HG03159 (cell line): ENCODE data around the gene BRD7.

Source experiments
- ATAC-seq: cut with Tn5 transposase; IDR thresholded peaks from one replicate; pipeline ENCODE4 v1.9.1; 2021; ENCODE audit warnings: mild to moderate bottlenecking, moderate library complexity; ENCODE audit not compliant: unreplicated experiment

Gene BRD7

DNA sequence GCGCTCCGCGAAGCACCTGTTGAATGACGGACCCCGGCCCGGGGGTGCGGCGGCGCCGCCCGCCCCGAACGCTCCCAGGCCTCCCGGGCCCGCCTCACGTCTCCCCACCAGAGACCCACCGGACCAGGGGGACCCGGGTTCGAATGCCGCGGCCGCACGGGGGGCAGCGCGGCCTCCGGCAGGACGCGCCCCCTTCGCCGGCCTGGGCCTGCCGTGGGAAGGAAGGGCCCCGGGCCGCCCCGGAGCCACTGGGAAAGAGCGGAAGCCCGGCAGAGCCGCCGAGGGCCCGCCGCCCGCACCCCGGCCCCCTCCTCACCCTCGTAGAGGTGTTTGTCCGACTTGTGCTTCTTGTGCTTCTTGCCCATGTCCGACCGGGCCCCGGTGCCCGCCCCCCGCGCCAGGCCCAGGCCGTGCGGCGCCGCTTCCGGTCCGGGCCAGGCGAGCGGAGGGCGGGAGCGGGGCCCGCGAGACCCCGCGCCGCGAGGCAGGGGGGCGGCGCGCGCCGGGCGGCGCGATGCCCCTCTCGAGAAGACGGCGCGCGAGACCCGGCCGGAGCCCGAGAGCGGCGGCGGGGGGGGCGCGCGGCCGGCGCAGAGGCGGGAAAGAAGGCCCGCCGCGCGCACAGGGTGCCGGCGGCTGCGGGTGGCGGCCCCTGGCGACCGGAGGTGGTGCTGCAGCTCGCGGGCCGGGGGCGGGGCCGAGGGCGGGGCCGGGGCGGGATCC is at the start of gene BRD7:
BRD7 (minus strand) TSS at position 579 of the 723 bp plus-strand sequence; CDS start at position 365, 214 bp downstream.
- peak; percentile 68 for ATAC-seq

DNA sequence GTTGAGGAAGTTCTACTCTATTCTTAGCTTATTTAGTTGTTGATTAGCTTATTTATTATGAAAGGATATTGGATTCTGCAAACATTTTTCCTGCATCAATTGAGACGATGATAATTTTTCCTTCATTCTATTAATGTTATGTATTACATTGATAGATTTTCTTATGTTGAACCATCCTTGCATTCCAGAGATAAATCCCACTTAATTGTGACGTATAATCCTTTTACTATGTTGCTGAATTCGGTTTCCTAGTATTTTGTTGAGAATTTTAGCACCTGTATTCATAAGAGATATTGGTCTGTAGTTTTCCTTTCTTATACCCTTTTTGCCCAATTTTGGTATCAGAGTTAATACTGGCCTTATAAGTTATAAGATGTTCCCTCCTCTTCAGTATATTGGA is 47.6 kb upstream of the BRD7 start:
- ATAC-seq, result no peak

DNA sequence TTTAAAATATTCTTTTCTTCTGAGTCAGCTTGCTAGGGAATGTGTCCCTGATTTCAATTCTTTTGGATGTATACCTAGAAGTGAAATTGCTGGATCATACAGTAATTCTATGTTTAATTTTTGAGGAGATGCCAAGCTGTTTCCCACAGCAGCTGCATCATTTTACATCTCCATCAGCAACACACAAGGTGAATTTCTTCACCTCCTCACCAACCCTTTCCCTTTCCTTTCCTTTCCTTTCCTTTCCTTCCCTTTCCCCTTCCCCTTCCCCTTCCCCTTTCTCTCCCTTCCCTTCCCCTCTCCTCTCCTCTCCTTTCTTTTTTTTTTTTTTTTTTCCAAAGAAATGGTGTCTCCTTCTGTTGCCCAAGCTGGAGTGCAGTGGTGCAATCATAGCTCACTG is 45.4 kb upstream of the BRD7 start:
- ATAC-seq, result no peak

DNA sequence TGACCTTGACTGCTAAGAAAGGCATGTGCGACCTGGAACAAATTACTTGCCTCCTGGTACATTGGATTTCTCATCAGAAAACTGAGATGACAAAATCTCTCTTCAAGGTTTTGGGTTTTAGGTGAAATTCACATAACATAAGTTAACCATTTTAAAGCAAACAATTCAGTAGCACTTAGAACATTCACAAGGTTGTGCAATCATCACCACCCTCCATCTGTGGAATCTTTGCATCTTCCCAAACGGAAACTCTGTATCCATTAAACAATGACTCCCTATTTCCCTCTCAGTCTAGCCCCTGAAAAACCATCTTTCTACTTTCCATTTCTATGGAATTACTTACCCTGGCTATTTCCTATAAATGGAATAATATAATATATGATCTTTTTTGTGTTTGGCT is 42.2 kb upstream of the BRD7 start:
- ATAC-seq, result no peak

DNA sequence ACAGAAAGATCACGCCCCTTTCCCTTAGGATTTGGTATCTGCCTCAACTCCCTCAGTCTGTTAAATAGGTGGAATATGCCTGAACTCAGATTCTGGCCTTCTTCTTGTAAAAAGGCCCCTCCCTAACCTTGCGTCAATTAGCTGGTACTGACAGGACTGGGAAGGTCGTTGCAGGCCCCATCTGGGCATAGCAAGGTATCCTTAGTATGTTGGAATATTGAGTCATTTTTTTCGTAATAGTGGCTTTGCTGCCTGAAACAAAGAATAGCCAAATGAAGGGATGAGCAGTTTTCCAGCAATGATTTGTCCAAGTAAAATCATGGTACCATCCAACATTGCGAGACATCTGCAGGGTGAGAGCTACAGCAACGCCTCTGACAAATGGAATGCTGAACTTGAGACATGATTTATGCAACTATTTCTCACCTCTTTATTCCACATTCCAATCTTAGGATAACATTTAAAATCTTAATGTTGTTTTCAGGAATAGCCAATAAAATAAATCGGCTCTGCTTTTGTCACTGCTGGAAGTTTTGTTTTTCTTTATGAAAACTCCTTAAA is 39.3 kb upstream of the BRD7 start:
- no peak for ATAC-seq

DNA sequence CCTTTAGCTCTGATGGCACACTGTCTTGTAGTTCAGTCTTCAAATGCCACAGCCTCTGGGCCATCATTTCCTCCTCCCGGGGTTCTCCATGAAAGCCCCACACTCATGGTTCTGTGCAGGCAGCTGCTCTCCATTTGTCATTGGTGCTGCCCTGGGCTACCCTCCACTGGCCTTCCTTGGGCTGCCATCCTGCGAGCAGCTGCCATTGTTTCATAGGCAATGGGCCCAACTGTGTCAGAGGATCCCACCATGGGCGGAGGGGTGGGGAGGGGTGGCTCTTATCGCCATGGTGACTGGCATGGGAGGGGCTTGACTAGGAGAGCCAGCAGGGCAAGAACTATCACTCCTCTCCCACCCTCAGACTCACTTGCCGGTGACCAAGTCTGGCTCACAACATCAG is 38.6 kb upstream of the BRD7 start:
- ATAC-seq, result no peak

DNA sequence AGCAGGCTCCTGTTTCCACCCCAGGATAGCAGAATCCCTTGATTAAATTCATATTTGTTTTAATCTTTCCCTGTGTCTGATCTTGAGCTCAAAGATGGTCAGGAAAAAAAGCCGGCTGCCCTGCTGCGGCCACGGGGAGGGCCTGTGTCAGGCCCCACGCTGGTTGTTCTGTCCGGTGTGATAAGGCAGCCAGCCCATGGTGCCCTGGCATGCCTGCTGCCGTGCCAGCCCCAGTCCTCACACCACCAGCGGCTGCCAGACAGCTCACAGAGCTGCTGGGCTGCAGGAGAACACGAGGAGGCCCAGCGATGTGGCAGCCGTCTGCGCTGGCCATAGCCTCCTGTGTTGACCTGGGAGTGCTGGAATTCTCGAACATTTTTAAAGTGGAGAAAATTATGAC is 34.7 kb upstream of the BRD7 start:
- ATAC-seq, result no peak

DNA sequence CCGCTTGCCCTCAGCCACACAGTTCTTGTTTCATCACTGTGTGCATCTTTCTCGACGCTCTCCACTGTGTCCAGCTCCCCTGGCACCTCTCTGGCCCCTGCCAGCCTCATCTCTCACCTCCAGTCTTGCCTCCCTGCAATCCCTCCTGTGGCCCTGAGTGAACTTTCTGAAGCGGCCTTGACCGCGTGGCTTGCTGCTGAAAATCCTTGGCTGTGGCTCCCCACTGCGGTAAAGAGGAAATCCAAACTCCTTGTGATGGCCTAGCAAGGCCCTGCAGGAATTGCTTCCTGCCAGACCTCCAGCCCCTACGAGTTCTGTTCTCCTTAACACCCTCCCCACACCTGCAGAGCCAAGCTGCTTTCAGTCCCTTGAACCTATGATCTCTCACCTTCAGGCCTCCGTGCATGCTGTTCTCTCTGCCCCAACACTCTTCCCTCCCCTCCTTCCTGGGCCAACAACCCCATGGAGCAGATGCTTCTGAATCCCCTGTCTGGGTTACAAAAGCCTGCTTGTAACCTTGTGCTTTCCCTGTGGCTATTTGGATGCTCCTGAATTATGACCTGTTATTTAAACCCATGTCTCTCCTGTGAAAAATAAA is 33.6 kb upstream of the BRD7 start:
- ATAC-seq, result no peak

DNA sequence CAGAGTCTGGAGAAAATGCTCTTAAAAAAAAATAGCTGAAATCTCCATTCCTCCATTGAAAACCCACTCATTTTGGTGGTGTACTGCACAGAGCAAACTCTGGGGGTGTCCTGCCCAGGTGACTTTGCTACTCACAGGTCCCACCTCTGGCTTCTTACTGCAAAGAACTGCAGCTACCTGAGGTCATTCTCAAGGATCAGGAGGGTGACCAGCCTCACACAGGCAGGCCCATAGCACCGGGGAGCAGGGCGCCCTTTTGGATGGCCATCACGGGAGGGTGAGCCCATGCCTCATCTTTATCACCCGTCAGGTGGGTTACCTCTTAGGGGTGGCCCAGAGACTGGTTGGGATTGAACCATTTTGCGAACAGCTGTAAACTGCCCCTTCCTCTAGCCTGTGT is 32.6 kb upstream of the BRD7 start:
- no peak for ATAC-seq

DNA sequence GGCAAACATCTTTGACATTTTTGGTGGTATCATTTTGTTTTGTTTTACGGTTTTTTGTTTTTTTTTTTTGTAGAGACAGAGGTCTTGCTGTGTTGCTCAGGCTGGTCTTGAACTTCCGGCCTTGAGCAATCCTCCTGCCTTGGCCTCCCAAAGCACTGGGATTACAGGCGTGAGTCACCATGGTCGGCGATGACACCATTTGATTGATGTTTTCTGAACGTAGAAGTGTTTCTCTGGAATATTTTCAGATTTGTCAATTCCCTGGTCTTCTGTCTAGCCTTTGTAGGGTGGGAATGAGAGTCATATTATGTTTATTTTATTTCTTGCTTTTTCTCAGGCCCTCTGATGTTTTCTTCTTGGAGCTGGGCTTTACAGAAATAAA is 32.2 kb upstream of the BRD7 start:
- ATAC-seq, result no peak

DNA sequence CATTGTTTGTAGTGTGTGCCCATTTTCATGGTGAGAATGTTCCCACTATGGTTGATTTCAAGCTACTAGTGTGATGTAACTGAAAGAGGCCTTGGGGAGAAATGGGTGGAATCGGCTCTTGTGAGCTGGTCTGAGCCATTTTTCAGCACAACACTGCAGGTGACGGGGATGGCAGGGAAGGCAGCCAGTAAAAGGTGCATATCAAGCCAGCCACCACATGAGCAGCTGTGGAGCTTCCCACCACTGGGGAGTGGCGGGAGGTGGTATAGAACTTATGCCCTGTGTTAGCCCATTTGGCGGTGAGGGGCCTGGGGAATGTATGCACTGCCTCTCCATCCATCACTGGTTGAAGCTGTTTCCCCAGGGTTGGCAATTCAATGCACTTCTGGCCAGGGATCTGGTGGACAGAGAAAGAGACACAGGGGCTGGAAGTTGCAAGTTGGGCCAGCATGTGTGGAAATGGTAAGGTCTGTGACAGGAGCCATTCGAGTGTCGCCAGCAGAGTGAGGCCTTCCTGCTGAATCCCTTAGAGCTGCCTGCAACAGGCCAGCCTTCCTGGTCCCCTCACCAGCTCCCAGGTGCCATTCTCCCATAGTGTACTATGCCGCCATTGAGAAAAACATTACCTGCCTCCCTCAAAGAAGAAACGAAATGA is 31.7 kb upstream of the BRD7 start:
- ATAC-seq, result no peak

DNA sequence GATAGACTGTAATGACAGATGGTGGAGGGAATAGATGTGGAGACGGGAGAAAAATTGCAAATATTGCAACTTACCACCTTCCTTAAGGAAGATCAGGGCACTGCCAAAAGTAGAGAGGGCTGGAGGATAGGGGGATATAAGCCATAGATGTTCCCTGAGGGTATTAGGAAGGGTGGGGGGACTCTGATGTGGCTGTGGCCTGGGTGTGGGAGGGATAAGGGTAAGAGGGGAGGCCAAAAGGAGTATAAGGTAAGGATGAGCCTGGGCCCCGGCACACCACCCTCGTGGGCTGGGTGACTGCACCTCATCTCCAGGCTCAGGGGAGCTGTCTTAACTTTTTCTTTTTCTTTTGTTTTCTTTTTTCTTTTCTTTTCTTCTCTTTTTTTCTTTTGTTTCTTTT is 30.6 kb upstream of the BRD7 start:
- ATAC-seq, result no peak

DNA sequence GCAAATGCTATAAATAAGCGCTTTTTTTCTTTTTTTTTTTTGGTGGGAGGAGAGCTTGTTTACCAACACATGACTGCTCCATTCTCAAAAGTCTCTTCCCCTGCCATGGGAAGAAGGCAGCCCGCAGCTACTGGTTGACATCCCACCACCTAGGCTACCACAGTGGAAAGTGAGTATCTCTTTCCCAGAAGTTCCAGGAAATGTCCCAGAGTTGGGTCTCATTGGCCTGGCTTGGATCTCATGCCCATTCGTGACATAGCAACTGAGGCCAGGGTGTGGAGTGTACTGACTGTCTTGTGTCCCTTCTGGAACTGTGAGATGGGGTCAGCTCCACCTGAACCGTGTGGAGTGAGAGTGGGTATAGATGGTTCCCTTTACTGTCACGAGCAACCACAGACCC is 29.5 kb upstream of the BRD7 start:
- ATAC-seq, result no peak

DNA sequence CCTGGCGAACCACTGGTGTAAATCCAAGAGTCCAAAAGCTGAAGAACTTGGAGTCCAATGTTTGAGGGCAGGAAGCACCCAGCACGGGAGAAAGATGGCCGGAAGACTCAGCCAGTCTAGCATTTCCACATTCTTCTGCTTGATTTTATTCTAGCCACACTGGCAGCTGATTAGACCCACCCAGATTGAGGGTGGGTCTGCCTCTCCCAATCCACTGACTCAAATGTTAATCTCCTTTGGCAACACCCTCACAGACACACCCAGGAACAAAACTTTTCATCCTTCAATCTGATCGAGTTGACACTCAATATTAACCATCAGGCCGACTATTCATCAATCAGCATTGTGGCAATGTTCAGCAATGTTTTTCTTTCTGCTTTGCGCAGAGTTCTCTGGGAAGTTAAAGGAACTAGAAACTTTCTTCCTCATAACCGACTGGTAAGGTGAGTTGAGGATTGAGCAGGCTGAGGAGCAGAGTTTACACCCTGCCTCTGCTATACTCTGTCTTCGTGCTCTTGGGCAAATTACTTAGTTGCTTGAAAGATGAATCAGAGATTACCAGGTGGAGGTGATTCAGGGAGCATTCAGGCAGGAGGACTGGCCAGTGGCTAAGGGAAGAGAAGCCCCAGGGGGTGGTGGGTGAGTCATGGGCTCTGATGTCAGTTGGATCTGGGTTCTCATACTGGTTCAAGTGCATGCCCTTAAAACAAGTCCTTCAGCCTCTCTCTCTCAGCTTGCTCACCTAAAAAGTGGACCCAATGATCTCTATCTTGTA is 28.2 kb upstream of the BRD7 start:
- ATAC-seq, result no peak

DNA sequence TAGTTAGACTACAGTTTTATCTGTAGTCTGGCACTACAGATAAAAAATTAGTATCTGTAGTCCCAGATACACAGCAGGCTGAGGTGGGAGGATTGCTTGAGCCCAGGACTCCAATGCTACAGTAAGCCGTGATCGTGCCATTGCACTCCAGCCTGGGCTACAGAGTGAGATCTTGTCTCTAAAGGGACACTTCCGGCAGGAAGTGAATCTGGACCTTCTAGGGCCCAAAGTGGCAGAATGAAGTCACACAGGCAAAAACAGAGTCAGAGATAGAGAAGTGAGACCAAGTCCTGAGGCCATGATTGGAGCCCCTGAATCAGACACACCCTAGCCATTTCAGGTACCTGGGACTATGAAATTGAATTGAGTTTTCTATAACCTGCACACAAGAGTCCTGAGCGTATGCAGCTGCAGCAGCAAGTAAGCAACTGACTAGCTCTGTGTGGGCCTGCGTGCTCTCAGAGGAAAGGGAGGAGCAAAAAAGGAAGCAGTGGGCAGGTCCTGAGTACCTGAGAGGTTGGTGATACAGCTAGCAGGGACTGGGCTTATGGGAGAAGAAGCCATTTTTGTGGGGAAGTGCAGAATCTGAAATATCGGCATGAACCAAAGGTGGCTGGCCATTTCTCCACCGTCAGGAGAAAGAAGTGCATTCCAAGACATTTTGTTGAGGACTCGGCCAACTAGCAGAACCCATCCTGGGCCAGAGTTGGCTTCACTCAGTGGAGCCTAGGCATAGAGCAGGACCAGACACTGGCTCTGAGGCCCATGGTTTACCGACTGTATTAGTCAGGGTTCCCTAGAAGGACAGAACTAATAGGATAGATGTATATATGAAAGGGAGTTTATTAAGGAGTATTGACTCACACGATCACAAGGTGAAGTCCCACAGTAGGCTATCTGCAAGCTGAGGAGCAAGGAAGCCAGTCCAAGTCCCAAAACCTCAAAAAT is 27.2 kb upstream of the BRD7 start:
- no peak for ATAC-seq

DNA sequence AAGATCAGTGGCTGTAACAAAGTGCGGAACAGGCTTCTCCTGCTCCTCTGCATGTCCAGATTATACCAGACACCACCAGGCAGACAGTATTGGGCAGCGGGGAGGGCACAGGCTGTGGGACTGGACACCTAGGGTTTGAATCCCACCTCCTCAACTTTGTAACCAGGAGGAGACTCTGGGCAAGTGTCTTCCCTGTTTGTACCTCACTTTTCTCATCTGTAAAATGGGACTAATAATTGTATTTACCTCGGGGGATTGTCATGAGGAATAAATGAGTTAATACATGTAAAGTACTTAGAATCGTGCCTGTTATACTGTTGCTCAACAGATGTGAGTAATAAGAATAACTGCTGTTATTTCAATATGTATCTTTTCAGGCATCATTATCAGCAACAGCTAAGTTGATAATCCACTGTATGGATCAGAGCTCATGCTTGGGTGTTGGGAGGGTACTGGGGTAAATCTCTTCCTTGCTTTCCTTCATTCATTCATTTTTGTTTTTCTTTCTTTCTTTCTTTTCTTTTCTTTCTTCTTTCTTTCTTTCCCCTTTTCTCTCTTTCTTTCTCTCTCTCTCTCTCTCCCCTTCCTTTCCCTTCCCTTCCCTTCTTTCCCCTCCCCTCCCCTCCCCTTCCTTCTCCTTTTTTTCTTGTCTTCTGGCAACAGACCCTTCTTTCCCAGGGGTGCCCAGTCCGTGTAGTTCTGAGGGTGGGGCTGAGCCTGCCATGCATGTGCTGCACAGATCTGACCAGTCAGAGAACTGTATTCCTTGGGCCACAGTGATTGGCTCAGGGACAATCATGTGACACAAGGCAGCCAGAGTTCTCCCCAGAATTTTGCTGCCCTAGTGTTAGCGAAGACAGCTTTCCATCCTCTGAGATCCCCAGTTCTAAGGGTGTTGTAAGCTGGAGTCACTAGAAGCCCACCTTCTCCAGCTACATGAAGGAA is 25.3 kb upstream of the BRD7 start:
- no peak for ATAC-seq

DNA sequence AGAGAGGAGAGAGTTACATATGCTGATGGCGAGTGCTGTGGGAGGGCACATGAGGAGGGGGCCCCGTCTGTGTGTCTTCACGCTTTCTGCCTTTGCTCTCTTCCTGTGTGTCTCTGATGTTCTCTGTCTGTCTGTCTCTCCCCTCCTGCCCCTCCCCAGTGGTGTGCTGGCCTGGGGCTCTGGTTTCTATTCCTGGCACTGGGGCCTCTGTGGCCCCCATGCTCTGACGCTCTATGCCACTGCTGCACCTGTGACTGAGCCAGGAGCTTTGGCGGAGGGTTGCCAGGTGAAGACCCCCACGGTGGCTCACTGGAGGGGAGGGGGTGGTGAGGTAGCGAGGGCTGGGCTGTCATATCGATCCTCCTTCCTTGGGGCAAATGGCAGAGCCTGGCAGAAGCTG is 24.6 kb upstream of the BRD7 start:
- ATAC-seq, result no peak

DNA sequence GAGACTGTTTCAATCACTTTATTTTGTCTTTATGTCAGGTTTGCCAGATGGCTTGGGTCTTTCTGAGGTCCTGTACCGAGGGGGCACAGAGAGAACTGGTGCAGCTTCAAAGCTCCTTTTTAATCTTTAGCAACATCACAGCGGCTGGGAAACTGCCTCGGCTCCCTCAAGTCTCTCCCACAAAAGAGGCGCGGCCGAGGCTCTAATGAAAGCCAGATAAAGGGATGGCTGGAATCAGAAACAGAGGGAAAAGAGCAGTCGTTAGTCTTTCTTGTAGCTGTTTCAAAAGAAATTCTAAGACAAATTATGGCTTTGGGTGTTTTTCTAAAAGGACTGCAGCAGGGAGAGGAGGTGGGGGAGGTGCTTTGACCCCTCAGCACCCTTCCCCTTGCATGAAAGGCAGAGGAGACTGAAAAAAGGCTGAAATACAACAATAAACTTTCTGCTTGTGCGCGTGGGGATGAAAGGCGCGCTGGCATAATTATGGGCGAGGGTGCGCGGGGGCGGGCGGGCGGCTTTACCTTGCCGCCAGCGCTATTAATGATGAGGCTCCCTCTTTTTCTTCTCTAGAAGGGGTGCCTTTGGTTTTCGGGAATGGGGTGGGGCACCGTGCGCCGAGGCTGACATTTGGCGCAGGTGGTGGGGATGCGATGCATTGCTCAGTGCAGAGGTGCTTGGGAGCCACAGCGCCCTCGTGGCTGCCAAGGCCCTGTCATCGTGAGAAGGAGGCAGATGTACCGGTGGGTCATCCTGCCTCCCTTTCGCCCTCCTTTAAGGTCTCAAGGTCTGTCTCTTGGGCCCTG is 22.3 kb upstream of the BRD7 start:
- ATAC-seq, result no peak
